Ascending aorta (tissue), 2 donors: ENCODE results near the gene ALPI. TPM values are rescaled to one million over a fixed set of nuclear protein-coding genes. Genes with fewer than 3 reads are reported as not detected.
"Not testable (repeated sequence)": the region's sequence is repeated elsewhere in the genome, so short reads cannot be mapped to it uniquely, and the experiment has no call there.

Experiments used
- DNase-seq, 2 donors: peaks; one replicate each; pipeline ENCODE4 v3.0.0-alpha.2; 2019; ENCODE audit warnings: low spot score in 2 of 2
- H3K27ac ChIP-seq, 2 donors: fragments of 200-600 bp; sonication (generic); one replicate each; pipeline ENCODE4 v1.5.1; 2016 to 2017; ENCODE audit warnings: mild to moderate bottlenecking in 1 of 2
- H3K27me3 ChIP-seq: fragments of 200-600 bp; sonication (generic); one replicate; pipeline ENCODE4 v1.5.1; 2017
- H3K36me3 ChIP-seq, 2 donors: fragments of 200-600 bp; sonication (generic); one replicate each; pipeline ENCODE4 v1.5.1; 2016
- H3K4me1 ChIP-seq, 2 donors: fragments of 200-600 bp; sonication (generic); one replicate each; pipeline ENCODE4 v1.5.1; 2016 to 2017; ENCODE audit warnings: mild to moderate bottlenecking in 1 of 2
- H3K4me3 ChIP-seq, 2 donors: fragments of 200-600 bp; sonication (generic); one replicate each; pipeline ENCODE4 v1.5.1; 2016 to 2017; ENCODE audit warnings: mild to moderate bottlenecking in 1 of 2
- H3K9me3 ChIP-seq, 2 donors: fragments of 200-600 bp; sonication (generic); one replicate each; pipeline ENCODE4 v1.5.1; 2016
- intact Hi-C: fragments of 100-400 bp; cut with DNase I; formaldehyde crosslinking; loops from one replicate; pipeline ENCODE4 v1.15.1; 2023
- total RNA-seq: library from RNA; depleted of rRNA; stranded (reverse); fragments of >200 nt; gene quantifications from one replicate; pipeline ENCODE4 v1.1.0, GENCODE V29; 2016
- TF ChIP-seq, protein P1 (sequence below), 3 experiments: fragments of 200-600 bp in 2 of 3; fragments of 450-650 bp in 1 of 3; sonication (generic) in 2 of 3; IDR thresholded peaks; one replicate each; pipeline ENCODE4 v1.5.1; 2016 to 2019; ENCODE audit warnings: antibody characterized with exemption in 3 of 3, mild to moderate bottlenecking in 1 of 3, moderate library complexity in 1 of 3

ALPI gene
- total RNA-seq, 1 donor from 2014 or later: not detected

DNA sequence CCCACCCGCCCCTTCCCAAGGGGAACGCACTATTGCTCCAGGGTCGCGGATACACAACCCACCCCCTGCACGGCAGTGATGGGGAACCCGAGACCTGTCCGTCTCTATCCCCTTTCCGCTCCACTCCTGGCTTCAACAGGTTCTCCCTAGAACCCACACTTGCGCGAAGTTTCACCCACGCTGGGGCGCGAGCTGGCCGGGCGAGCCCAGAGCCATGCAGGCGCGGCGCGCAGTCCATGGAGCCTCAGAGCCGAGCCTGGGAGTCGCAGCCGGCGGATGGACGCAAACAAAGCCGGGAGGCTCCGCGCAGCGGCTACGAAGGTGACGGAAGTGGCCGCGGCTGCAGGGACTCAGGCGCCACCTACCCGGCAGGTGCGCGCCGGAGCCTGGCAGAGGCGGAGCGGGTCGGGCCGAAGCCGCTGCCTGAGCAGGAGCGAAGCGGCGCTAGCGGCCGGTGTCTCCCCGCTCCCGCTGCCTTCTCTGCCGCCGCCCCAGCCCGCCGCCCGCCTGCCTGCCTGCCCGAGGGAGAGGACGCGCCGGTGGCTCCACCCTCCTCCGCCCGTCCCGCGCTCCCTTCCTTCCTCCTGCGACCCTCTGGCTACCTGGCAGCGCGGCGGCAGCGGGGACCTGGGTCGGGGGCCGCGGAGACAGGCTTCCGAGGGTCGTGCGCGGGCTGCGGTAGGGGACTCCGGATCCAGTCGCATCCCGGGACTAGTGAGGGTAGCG, 35.3 kb upstream of the ALPI start:
- TF ChIP-seq, protein P1, sequence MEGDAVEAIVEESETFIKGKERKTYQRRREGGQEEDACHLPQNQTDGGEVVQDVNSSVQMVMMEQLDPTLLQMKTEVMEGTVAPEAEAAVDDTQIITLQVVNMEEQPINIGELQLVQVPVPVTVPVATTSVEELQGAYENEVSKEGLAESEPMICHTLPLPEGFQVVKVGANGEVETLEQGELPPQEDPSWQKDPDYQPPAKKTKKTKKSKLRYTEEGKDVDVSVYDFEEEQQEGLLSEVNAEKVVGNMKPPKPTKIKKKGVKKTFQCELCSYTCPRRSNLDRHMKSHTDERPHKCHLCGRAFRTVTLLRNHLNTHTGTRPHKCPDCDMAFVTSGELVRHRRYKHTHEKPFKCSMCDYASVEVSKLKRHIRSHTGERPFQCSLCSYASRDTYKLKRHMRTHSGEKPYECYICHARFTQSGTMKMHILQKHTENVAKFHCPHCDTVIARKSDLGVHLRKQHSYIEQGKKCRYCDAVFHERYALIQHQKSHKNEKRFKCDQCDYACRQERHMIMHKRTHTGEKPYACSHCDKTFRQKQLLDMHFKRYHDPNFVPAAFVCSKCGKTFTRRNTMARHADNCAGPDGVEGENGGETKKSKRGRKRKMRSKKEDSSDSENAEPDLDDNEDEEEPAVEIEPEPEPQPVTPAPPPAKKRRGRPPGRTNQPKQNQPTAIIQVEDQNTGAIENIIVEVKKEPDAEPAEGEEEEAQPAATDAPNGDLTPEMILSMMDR (IDR thresholded peaks at IDR 0.05): no peak
- Histone ChIP-seq H3K4me3 (peak overlapping the region; percentile 5 to 26), H3K9me3 (no peaks in the 10 kb centered on the region), H3K27ac (no peak overlapping the region), H3K27me3 (peaks cover 13% of the 10 kb centered on the region), H3K36me3 (no peaks in the 10 kb centered on the region), H3K4me1 (peaks cover 0 to 3% of the 10 kb centered on the region in 2 donors)
- intact Hi-C loops: no loop called here
- DNase-seq: peak in 1 of 2 donors; percentile 41

DNA sequence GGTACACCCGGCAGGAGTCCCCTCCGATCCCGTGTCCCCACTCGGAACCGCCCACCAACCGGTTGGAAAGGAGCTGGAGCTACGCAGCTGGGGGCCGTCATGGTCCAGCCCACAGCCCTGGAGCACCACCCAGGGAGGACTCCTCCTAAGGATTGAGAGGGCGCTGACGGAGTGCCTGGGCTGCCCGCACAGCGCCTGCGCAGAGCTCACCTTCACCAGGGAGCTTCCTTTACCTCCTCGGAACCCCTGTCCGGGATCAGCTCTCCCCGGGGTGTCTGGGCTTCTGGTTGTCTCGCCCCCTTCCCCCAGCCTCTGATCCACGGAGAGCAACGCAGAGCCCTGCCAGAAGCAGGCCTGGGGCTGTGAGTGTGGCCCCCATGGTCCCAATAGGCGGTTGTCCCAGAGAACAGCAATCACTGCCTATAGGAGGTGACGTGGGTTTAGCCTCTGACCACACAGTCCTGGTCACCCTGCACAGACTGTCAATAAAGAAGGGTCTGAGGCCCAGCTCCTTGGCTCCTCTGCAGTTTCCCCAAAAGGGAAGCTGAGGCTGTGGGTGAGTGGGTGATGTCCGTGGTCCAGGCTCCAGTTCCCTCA, 34.7 kb upstream of the ALPI start:
- Histone ChIP-seq H3K4me1 (peaks cover 0 to 3% of the 10 kb centered on the region in 2 donors), H3K4me3 (no peak overlapping the region), H3K9me3 (no peaks in the 10 kb centered on the region), H3K36me3 (no peaks in the 10 kb centered on the region), H3K27me3 (peaks cover 13% of the 10 kb centered on the region), H3K27ac (no peak overlapping the region)
- DNase-seq: no peak
- intact Hi-C loops: no loop called here
- TF ChIP-seq, protein P1 (IDR thresholded peaks at IDR 0.05): no peak

DNA sequence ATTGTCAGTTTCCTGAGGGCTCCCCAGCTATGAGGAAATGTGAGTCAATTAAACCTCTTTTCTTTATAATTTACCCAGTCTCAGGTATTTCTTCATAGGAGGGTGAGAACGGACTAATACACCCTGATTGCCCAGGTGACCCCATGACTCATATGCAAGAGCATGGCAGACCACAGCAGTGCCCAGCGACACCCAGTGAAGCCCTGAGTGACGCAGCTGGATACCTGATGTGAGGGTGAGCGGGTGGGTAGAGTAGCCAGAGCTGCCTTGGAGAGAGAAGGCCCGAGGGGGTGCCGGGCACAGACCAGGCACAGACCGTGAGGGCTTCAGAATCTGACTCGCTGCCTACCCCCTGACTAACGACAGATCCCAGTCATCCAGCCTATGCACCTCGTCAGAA, 33.9 kb upstream of the ALPI start:
- H3K36me3 ChIP-seq: no peaks in the 10 kb centered on the region
- TF ChIP-seq, protein P1 (IDR thresholded peaks at IDR 0.05): no peak
- intact Hi-C loops: no loop called here
- no peaks in the 10 kb centered on the region for H3K9me3 ChIP-seq
- no peak overlapping the region for H3K4me3 ChIP-seq
- DNase-seq: no peak
- no peak overlapping the region for H3K27ac ChIP-seq
- H3K27me3 ChIP-seq: peaks cover 13% of the 10 kb centered on the region
- H3K4me1 ChIP-seq: peaks cover 0 to 3% of the 10 kb centered on the region in 2 donors

DNA sequence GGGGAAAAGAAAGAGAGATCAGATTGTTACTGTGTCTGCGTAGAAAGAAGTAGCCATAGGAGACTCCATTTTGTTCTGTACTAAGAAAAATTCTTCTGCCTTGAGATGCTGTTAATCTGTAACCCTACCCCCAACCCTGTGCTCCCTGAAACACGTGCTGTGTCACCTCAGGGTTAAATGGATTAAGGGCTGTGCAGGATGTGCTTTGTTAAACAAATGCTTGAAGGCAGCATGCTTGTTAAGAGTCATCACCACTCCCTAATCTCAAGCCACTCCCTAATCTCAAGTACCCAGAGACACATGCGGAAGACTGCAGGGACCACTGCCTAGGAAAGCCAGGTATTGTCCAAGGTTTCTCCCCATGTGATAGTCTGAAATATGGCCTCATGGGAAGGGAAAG, 33.0 kb upstream of the ALPI start:
- peaks cover 13% of the 10 kb centered on the region for H3K27me3 ChIP-seq
- H3K4me3 ChIP-seq, H3K9me3 ChIP-seq, H3K27ac ChIP-seq, H3K36me3 ChIP-seq, DNase-seq, intact Hi-C loops, H3K4me1 ChIP-seq: not testable (repeated sequence)

DNA sequence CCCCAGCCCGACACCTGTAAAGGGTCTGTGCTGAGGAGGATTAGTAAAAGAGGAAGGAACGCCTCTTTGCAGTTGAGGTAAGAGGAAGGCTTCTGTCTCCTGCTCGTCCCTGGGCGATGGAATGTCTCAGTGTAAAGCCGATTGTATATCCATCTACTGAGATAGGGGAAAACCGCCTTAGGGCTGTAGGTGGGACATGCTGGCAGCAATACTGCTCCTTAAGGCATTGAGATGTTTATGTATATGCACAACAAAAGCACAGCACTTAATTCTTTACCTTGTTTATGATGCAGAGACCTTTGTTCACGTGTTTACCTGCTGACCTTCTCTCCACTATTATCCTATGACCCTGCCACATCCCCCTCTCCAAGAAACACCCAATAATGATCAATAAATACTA, 32.5 kb upstream of the ALPI start:
- H3K9me3 ChIP-seq, H3K27ac ChIP-seq, H3K4me1 ChIP-seq, intact Hi-C loops, H3K36me3 ChIP-seq, H3K4me3 ChIP-seq, DNase-seq: not testable (repeated sequence)
- H3K27me3 ChIP-seq: peaks cover 13% of the 10 kb centered on the region

DNA sequence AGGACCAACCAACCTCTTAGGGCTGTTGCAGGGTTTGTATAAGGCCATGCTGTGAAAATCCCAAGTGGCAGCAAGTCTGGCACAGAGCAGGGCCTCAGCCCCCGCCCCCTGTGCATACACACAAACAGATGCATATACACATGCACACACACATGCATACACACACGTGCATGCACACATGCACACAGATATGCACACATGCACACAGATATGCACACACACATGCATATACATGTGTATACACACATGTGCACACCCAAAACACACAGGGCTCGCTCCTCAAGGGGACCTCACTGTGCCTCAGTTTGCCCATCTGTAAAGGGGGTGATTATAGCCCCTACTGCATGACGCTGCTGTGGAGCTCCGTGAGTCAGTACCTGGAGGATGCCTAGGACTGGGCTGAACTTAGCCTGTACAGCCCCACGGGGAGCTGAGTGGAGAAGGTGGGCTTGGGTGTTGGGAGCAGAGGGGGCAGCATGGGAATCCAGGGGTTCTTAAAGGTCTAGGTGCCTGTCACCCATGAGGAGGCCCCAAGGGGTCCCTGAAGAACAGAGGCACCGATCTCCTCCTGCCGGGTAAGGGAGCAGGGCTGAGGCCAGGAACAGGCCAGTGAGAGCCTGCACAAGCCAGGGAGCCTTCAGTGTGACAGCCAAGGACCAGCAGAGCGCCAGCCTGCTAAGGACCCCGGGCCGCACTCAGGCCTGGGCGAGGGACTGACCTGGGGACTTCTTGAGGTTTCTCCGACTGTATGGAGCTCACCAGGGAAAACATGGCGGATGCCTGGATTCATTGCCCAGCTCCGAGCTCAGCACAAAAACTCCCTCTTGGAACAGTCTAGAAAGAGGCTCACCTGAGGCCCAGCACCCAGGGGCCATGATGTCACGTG, 24.0 kb upstream of the ALPI start:
- intact Hi-C loops: no loop called here
- TF ChIP-seq, protein P1 (IDR thresholded peaks at IDR 0.05): no peak
- no peak for DNase-seq
- no peaks in the 10 kb centered on the region for H3K36me3 ChIP-seq
- H3K9me3 ChIP-seq: no peaks in the 10 kb centered on the region
- no peaks in the 10 kb centered on the region for H3K4me1 ChIP-seq
- no peak overlapping the region for H3K4me3 ChIP-seq
- no peaks in the 10 kb centered on the region for H3K27me3 ChIP-seq
- no peak overlapping the region for H3K27ac ChIP-seq
